Chondrocyte (in vitro differentiated cells): ENCODE results near the gene VAC14. TPM values are rescaled to one million over a fixed set of nuclear protein-coding genes. Genes with fewer than 3 reads are reported as not detected.
A peak's percentile ranks its signal among the peaks of the same experiment; 100 is the strongest.

Experiments used
- DNase-seq: peaks from one replicate; pipeline ENCODE4 v3.0.0; 2021; ENCODE audit warnings: mixed read lengths, low spot score
- H3K27ac Mint-ChIP-seq: one replicate; pipeline ENCODE4 v1.8.0; 2021; ENCODE audit warnings: mild to moderate bottlenecking, moderate library complexity, mixed read lengths; ENCODE audit not compliant: unreplicated experiment
- H3K27me3 Mint-ChIP-seq: 2 replicates; pipeline ENCODE4 v1.8.0; 2021; ENCODE audit warnings: low read depth, mixed read lengths
- H3K36me3 Mint-ChIP-seq: 2 replicates; pipeline ENCODE4 v1.8.0; 2021; ENCODE audit warnings: low read depth, mixed read lengths
- H3K4me1 Mint-ChIP-seq: 2 replicates; pipeline ENCODE4 v1.8.0; 2021; ENCODE audit warnings: low read depth, mild to moderate bottlenecking, mixed read lengths
- H3K4me3 Mint-ChIP-seq: one replicate; pipeline ENCODE4 v1.8.0; 2021; ENCODE audit warnings: mild to moderate bottlenecking, moderate library complexity, mixed read lengths; ENCODE audit not compliant: unreplicated experiment
- H3K9me3 Mint-ChIP-seq: 2 replicates; pipeline ENCODE4 v1.8.0; 2021; ENCODE audit warnings: low read depth, mixed read lengths
- CTCF ChIP-seq: fragments of 200-600 bp; sonication (generic); IDR thresholded peaks from 2 replicates; pipeline ENCODE4 v1.5.0; 2021; ENCODE audit warnings: antibody characterized with exemption, mild to moderate bottlenecking, moderate library complexity
- total RNA-seq: library from RNA; stranded (reverse); gene quantifications from 3 replicates; pipeline ENCODE4 v1.2.1, GENCODE V29; 2021

The VAC14 gene
- total RNA-seq, 1 donor from 2014 or later = 37.9 TPM

GRCh38 chr16:70678121-70678897 is 122.6 kb downstream of the VAC14 start:
- peaks cover 37% of the 10 kb centered on the region for H3K4me1 Mint-ChIP-seq
- H3K36me3 Mint-ChIP-seq = peaks cover 28% of the 10 kb centered on the region
- H3K9me3 Mint-ChIP-seq = no peaks in the 10 kb centered on the region
- H3K4me3 Mint-ChIP-seq = no peak overlapping the region
- no peaks in the 10 kb centered on the region for H3K27me3 Mint-ChIP-seq
- TF ChIP-seq CTCF = no peak
- H3K27ac Mint-ChIP-seq = peak overlapping the region; percentile 51
- peak; percentile 92 for DNase-seq

GRCh38 chr16:70677499-70678120 is 123.3 kb downstream of the VAC14 start:
- Mint-ChIP-seq H3K4me3 (no peak overlapping the region), H3K27ac (no peak overlapping the region)

GRCh38 chr16:70676675-70677498 is 124.1 kb downstream of the VAC14 start:
- no peaks in the 10 kb centered on the region for H3K9me3 Mint-ChIP-seq
- peaks cover 23% of the 10 kb centered on the region for H3K4me1 Mint-ChIP-seq
- H3K27me3 Mint-ChIP-seq = no peaks in the 10 kb centered on the region
- DNase-seq = no peak
- no peak for TF ChIP-seq CTCF
- no peak overlapping the region for H3K4me3 Mint-ChIP-seq
- H3K27ac Mint-ChIP-seq = peak overlapping the region; percentile 37
- H3K36me3 Mint-ChIP-seq = peaks cover 39% of the 10 kb centered on the region

More at GRCh38 chr16:70677499-70678120, 123.3 kb downstream of the VAC14 start:
- Mint-ChIP-seq H3K36me3 (peaks cover 35% of the 10 kb centered on the region), H3K9me3 (no peaks in the 10 kb centered on the region), H3K4me1 (peaks cover 30% of the 10 kb centered on the region), H3K27me3 (no peaks in the 10 kb centered on the region)
- no peak for TF ChIP-seq CTCF
- peak; percentile 80 for DNase-seq

GRCh38 chr16:70675851-70676513 is 125.0 kb downstream of the VAC14 start:
- H3K27me3 Mint-ChIP-seq = no peaks in the 10 kb centered on the region
- no peak overlapping the region for H3K4me3 Mint-ChIP-seq
- H3K36me3 Mint-ChIP-seq = peaks cover 43% of the 10 kb centered on the region
- no peak for TF ChIP-seq CTCF
- no peaks in the 10 kb centered on the region for H3K9me3 Mint-ChIP-seq
- H3K27ac Mint-ChIP-seq = peak overlapping the region; percentile 37
- H3K4me1 Mint-ChIP-seq = peaks cover 16% of the 10 kb centered on the region
- DNase-seq = no peak
